SU-DHL-6 (cell line): Measurements from ENCODE around the gene MAP7.

Source experiments
- EZH2phosphoT487 ChIP-seq: fragments of 200-600 bp; sonication (generic), shearing (Covaris generic); conservative IDR thresholded peaks from 2 replicates; pipeline ENCODE4 v1.6.1; 2018; ENCODE audit warnings: mild to moderate bottlenecking, antibody characterized with exemption, low read length, moderate library complexity, mixed read lengths
- TF ChIP-seq, protein P1 (sequence below): fragments of 200-600 bp; sonication (generic); IDR thresholded peaks from one replicate; pipeline ENCODE4 v1.5.1; 2017; ENCODE audit warnings: antibody characterized with exemption, mild to moderate bottlenecking, low read length, moderate library complexity; ENCODE audit not compliant: insufficient read depth, poor library complexity, severe bottlenecking

DNA sequence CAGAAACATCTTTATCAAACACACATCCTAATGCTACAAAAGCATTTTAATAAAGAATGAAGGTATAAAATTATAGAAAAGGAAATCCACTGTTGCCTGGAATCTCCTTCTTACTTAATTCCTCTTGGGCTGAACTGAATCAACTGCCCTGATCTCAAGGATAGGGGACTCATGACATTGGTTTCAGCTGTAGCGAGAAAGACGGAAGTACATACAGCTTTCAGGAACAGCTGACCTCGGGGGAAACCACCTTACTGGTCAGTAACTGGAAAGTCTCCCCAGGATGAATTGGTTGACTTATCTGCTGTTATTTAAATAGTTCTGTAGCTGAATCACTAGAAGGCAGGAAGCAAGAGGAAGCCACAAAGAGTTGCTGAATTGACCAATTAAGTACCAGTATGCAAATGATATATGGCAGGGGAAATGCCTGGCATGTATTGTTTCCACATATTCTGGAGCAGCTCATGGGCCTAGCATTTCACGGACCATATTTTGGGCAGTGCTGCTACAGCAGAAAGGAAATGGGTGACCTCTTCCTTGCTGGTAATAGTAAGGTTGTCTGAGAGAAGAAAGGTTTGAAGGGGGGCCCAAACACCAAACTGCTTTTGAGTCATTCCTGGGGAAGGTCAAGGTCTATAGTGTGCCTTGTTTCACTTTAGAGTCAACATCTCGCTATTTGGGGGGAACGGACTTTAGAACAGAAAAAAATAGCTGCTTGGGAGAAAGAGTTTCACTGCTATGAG lies 43.7 kb upstream of the MAP7 start:
- TF ChIP-seq, protein P1, sequence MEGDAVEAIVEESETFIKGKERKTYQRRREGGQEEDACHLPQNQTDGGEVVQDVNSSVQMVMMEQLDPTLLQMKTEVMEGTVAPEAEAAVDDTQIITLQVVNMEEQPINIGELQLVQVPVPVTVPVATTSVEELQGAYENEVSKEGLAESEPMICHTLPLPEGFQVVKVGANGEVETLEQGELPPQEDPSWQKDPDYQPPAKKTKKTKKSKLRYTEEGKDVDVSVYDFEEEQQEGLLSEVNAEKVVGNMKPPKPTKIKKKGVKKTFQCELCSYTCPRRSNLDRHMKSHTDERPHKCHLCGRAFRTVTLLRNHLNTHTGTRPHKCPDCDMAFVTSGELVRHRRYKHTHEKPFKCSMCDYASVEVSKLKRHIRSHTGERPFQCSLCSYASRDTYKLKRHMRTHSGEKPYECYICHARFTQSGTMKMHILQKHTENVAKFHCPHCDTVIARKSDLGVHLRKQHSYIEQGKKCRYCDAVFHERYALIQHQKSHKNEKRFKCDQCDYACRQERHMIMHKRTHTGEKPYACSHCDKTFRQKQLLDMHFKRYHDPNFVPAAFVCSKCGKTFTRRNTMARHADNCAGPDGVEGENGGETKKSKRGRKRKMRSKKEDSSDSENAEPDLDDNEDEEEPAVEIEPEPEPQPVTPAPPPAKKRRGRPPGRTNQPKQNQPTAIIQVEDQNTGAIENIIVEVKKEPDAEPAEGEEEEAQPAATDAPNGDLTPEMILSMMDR: no peak
- no peak for TF ChIP-seq EZH2phosphoT487
